ENCODE measurements around the gene AFG3L2.

DNA sequence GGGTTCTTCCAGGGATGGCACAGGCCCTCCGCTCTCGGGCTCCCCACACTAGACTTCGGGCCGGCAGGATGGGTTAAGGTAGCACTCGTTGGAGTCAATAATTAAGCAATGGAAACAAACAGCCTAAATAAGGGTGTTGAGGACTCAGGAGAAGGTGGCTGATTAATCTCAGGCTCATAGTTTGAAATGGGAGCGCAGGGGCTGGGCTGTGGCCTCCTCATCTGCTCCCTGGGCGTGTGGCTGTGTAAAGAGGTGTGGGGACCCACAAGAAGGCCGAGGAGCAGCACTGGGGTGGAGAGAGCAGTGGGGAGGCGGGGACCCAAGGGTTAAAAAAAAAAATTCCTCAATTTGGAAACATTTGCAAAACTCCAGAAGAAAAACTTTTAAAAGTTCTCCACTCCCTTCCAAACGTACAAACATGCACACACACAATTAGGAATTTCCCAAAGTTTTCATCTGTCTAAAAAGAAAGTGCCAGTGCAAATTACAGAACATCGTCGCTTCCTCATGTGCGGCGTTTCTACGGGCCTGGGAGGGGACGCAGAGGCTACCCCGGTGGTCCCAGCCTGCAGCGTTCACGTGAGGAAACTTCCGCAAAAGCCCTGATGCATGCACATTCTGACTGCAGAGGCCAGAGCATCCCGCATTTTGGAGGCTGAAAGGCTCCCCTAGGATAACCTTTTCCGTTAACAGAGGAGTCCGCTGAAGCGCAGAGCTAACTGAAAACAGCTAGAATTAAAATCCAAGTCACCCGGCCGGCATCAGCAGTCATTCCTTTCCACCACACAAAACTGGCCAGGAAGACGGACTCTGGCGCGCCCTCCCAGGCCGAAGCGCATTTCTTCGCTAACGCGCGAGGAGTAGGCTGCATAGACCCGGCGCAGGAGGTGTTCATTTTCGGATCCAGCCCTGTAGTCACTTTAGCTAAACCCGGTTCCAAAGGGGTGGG, 70.0 kb downstream of the AFG3L2 start:
- TF ChIP-seq, protein P1, sequence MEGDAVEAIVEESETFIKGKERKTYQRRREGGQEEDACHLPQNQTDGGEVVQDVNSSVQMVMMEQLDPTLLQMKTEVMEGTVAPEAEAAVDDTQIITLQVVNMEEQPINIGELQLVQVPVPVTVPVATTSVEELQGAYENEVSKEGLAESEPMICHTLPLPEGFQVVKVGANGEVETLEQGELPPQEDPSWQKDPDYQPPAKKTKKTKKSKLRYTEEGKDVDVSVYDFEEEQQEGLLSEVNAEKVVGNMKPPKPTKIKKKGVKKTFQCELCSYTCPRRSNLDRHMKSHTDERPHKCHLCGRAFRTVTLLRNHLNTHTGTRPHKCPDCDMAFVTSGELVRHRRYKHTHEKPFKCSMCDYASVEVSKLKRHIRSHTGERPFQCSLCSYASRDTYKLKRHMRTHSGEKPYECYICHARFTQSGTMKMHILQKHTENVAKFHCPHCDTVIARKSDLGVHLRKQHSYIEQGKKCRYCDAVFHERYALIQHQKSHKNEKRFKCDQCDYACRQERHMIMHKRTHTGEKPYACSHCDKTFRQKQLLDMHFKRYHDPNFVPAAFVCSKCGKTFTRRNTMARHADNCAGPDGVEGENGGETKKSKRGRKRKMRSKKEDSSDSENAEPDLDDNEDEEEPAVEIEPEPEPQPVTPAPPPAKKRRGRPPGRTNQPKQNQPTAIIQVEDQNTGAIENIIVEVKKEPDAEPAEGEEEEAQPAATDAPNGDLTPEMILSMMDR (conservative IDR thresholded peaks at IDR 0.05; ENCODE audit: low read depth in 2 of 2), result no peak; a peak in 1 of 4 replicates
- TF ChIP-seq, protein P2, sequence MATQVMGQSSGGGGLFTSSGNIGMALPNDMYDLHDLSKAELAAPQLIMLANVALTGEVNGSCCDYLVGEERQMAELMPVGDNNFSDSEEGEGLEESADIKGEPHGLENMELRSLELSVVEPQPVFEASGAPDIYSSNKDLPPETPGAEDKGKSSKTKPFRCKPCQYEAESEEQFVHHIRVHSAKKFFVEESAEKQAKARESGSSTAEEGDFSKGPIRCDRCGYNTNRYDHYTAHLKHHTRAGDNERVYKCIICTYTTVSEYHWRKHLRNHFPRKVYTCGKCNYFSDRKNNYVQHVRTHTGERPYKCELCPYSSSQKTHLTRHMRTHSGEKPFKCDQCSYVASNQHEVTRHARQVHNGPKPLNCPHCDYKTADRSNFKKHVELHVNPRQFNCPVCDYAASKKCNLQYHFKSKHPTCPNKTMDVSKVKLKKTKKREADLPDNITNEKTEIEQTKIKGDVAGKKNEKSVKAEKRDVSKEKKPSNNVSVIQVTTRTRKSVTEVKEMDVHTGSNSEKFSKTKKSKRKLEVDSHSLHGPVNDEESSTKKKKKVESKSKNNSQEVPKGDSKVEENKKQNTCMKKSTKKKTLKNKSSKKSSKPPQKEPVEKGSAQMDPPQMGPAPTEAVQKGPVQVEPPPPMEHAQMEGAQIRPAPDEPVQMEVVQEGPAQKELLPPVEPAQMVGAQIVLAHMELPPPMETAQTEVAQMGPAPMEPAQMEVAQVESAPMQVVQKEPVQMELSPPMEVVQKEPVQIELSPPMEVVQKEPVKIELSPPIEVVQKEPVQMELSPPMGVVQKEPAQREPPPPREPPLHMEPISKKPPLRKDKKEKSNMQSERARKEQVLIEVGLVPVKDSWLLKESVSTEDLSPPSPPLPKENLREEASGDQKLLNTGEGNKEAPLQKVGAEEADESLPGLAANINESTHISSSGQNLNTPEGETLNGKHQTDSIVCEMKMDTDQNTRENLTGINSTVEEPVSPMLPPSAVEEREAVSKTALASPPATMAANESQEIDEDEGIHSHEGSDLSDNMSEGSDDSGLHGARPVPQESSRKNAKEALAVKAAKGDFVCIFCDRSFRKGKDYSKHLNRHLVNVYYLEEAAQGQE (IDR thresholded peaks at IDR 0.05; ENCODE audit: unreplicated experiment), result no peak
